K562 (cell line): Measurements from ENCODE around the gene EXOC2. TPM values are rescaled to one million over a fixed set of nuclear protein-coding genes. Genes with fewer than 3 reads are reported as not detected.

Experiments
- CBFA2T2 ChIP-seq: fragments of 450-650 bp; conservative IDR thresholded peaks from 2 replicates; pipeline ENCODE4 v1.6.1; 2017; ENCODE audit warnings: mild to moderate bottlenecking
- HDAC2 ChIP-seq: fragments of 450-650 bp; IDR thresholded peaks from 2 replicates; pipeline ENCODE4 v1.6.1; 2016; ENCODE audit warnings: mild to moderate bottlenecking
- MEF2A ChIP-seq: IDR thresholded peaks from 2 replicates; pipeline ENCODE4 v1.6.1; 2011; ENCODE audit warnings: low read depth, mild to moderate bottlenecking, low read length, moderate library complexity; ENCODE audit not compliant: control insufficient read depth
- NCOR1 ChIP-seq: fragments of 450-650 bp; IDR thresholded peaks from 2 replicates; pipeline ENCODE4 v1.6.1; 2016; ENCODE audit warnings: mild to moderate bottlenecking, moderate library complexity
- RFX1 ChIP-seq: fragments of 450-650 bp; IDR thresholded peaks from 2 replicates; pipeline ENCODE4 v1.6.1; 2016; ENCODE audit warnings: mild to moderate bottlenecking, moderate library complexity
- SMAD4 ChIP-seq: fragments of 250-450 bp; sonication (Bioruptor Pico); conservative IDR thresholded peaks from 2 replicates; pipeline ENCODE4 v1.8.0; 2021; ENCODE audit warnings: inconsistent platforms, mild to moderate bottlenecking, moderate library complexity
- ZNF143 ChIP-seq: sonication (generic); formaldehyde crosslinking; IDR thresholded peaks from 2 replicates; pipeline ENCODE4 v1.9.0; 2022; ENCODE audit warnings: mild to moderate bottlenecking, missing genetic modification reagents
- polyA plus RNA-seq, 8 experiments: library from polyadenylated mRNA; depleted of rRNA in 4 of 8; stranded (reverse) in 5 of 8; unstranded in 3 of 8; fragments of >200 nt; fragmentation: Nextera tagmentation in 2 of 8; fragmentation: Illumina TruSeq in 1 of 8; extraction: Ambion mirVana in 2 of 8; extraction: Trizol in 1 of 8; gene quantifications; 2 replicates each; pipeline versions ENCODE4 v1.2.1 to v1.2.3, GENCODE V29; 2011 to 2014; ENCODE audit warnings: inconsistent platforms in 1 of 8, missing spikeins in 1 of 8
- total RNA-seq, 7 experiments: library from RNA; depleted of rRNA in 6 of 7; stranded (reverse); fragments of >200 nt in 6 of 7; fragmentation: Illumina TruSeq in 2 of 7; extraction: Trizol in 2 of 7; gene quantifications; 2 replicates each; pipeline versions ENCODE4 v1.2.1 to v1.2.3, GENCODE V29; 2011 to 2021; ENCODE audit warnings: low replicate concordance in 1 of 7
- TF ChIP-seq, protein P1 (sequence below): sonication (generic); formaldehyde crosslinking; IDR thresholded peaks from 2 replicates; pipeline ENCODE4 v1.8.0; 2023; ENCODE audit warnings: missing genetic modification reagents, mild to moderate bottlenecking, borderline replicate concordance
- TF ChIP-seq, protein P2 (sequence below), 2 experiments: fragments of 250-450 bp in 1 of 2; fragments of 450-650 bp in 1 of 2; sonication (Bioruptor Pico) in 1 of 2; IDR thresholded peaks; 2 replicates each; pipeline versions ENCODE4 v1.6.1 to v1.8.0; 2016 to 2021; ENCODE audit warnings: mild to moderate bottlenecking in 2 of 2, moderate library complexity in 2 of 2, missing compliant biosample characterization in 1 of 2, missing genetic modification characterization in 1 of 2
- TF ChIP-seq, protein P3 (sequence below), 2 experiments: fragments of 450-650 bp; conservative IDR thresholded peaks; 2 replicates each; pipeline ENCODE4 v1.6.1; 2017; ENCODE audit warnings: mild to moderate bottlenecking in 2 of 2, moderate library complexity in 2 of 2
- TF ChIP-seq, protein P4 (sequence below): fragments of 250-450 bp; sonication (Bioruptor Pico); IDR thresholded peaks from 2 replicates; pipeline ENCODE4 v1.8.0; 2022; ENCODE audit warnings: inconsistent platforms, mild to moderate bottlenecking, moderate library complexity, borderline replicate concordance
- TF ChIP-seq, protein P5 (sequence below): fragments of 200-400 bp; formaldehyde crosslinking; IDR thresholded peaks from 2 replicates; pipeline ENCODE4 v1.6.1; 2017; ENCODE audit warnings: mild to moderate bottlenecking, low read depth, low read length, moderate library complexity
- TF ChIP-seq, protein P6 (sequence below): fragments of 250-450 bp; sonication (Bioruptor Pico); IDR thresholded peaks from 2 replicates; pipeline ENCODE4 v1.8.0; 2022; ENCODE audit warnings: inconsistent platforms

The EXOC2 gene
- total and polyA plus RNA-seq, 9 of the 15 experiments (the other 6 are each of a cell fraction or from before 2014, with no cell fraction given): 12.2 to 30.2 (median 24.2) TPM

DNA sequence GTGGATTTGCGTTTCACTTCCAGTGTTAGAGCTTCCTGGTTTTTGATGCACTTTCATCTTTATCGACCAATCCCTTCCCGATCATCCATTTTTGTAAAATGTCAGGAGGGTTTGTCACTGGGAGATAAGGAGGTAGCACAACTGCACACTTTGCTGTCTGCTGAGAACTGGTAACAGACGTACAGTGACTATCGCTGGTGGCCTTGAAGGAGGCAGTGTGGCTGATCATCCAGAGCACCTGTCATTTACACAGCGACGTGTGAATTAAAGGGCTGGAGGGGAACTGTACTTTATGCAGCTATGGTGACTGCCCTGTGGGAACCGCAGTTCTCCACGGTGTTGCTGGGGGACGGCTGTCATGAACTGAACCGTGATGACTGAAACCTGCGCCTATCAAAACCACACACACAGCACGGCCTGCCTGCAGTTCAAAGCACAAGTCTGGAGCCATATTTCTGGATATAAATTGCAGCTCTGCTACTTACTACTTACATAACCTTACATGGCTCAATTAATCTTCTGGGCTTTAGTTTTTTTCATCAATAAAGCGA, 86.0 kb downstream of the EXOC2 start (continued):
- TF ChIP-seq, protein P1, sequence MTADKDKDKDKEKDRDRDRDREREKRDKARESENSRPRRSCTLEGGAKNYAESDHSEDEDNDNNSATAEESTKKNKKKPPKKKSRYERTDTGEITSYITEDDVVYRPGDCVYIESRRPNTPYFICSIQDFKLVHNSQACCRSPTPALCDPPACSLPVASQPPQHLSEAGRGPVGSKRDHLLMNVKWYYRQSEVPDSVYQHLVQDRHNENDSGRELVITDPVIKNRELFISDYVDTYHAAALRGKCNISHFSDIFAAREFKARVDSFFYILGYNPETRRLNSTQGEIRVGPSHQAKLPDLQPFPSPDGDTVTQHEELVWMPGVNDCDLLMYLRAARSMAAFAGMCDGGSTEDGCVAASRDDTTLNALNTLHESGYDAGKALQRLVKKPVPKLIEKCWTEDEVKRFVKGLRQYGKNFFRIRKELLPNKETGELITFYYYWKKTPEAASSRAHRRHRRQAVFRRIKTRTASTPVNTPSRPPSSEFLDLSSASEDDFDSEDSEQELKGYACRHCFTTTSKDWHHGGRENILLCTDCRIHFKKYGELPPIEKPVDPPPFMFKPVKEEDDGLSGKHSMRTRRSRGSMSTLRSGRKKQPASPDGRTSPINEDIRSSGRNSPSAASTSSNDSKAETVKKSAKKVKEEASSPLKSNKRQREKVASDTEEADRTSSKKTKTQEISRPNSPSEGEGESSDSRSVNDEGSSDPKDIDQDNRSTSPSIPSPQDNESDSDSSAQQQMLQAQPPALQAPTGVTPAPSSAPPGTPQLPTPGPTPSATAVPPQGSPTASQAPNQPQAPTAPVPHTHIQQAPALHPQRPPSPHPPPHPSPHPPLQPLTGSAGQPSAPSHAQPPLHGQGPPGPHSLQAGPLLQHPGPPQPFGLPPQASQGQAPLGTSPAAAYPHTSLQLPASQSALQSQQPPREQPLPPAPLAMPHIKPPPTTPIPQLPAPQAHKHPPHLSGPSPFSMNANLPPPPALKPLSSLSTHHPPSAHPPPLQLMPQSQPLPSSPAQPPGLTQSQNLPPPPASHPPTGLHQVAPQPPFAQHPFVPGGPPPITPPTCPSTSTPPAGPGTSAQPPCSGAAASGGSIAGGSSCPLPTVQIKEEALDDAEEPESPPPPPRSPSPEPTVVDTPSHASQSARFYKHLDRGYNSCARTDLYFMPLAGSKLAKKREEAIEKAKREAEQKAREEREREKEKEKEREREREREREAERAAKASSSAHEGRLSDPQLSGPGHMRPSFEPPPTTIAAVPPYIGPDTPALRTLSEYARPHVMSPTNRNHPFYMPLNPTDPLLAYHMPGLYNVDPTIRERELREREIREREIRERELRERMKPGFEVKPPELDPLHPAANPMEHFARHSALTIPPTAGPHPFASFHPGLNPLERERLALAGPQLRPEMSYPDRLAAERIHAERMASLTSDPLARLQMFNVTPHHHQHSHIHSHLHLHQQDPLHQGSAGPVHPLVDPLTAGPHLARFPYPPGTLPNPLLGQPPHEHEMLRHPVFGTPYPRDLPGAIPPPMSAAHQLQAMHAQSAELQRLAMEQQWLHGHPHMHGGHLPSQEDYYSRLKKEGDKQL (CRISPR knock-in tag): no peak
- TF ChIP-seq, protein P2, sequence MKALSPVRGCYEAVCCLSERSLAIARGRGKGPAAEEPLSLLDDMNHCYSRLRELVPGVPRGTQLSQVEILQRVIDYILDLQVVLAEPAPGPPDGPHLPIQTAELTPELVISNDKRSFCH (CRISPR knock-in tag; IDR thresholded peaks at IDR 0.05): no peak
- TF ChIP-seq, protein P2 (tag; IDR thresholded peaks at IDR 0.05): peak; percentile 78
- TF ChIP-seq RFX1 (peak; percentile 32; the same call in 1 of the 2 replicates), HDAC2 (no peak), SMAD4 (CRISPR knock-in tag) (0 out of 2 replicates have a peak, but pooled peaks have one; percentile 18), NCOR1 (peak; percentile 60; the same call in 1 of the 2 replicates), MEF2A (no peak), ZNF143 (CRISPR knock-in tag) (no peak), CBFA2T2 (peak; percentile 78)
- TF ChIP-seq, protein P3, sequence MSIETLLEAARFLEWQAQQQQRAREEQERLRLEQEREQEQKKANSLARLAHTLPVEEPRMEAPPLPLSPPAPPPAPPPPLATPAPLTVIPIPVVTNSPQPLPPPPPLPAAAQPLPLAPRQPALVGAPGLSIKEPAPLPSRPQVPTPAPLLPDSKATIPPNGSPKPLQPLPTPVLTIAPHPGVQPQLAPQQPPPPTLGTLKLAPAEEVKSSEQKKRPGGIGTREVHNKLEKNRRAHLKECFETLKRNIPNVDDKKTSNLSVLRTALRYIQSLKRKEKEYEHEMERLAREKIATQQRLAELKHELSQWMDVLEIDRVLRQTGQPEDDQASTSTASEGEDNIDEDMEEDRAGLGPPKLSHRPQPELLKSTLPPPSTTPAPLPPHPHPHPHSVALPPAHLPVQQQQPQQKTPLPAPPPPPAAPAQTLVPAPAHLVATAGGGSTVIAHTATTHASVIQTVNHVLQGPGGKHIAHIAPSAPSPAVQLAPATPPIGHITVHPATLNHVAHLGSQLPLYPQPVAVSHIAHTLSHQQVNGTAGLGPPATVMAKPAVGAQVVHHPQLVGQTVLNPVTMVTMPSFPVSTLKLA (conservative IDR thresholded peaks at IDR 0.05): 0 out of 4 replicates have a peak, but pooled peaks of 1 of the 2 experiments have one; percentile 16
- TF ChIP-seq, protein P4, sequence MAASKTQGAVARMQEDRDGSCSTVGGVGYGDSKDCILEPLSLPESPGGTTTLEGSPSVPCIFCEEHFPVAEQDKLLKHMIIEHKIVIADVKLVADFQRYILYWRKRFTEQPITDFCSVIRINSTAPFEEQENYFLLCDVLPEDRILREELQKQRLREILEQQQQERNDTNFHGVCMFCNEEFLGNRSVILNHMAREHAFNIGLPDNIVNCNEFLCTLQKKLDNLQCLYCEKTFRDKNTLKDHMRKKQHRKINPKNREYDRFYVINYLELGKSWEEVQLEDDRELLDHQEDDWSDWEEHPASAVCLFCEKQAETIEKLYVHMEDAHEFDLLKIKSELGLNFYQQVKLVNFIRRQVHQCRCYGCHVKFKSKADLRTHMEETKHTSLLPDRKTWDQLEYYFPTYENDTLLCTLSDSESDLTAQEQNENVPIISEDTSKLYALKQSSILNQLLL (CRISPR knock-in tag): no peak
- TF ChIP-seq, protein P5, sequence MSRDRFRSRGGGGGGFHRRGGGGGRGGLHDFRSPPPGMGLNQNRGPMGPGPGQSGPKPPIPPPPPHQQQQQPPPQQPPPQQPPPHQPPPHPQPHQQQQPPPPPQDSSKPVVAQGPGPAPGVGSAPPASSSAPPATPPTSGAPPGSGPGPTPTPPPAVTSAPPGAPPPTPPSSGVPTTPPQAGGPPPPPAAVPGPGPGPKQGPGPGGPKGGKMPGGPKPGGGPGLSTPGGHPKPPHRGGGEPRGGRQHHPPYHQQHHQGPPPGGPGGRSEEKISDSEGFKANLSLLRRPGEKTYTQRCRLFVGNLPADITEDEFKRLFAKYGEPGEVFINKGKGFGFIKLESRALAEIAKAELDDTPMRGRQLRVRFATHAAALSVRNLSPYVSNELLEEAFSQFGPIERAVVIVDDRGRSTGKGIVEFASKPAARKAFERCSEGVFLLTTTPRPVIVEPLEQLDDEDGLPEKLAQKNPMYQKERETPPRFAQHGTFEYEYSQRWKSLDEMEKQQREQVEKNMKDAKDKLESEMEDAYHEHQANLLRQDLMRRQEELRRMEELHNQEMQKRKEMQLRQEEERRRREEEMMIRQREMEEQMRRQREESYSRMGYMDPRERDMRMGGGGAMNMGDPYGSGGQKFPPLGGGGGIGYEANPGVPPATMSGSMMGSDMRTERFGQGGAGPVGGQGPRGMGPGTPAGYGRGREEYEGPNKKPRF: no peak
- TF ChIP-seq, protein P6, sequence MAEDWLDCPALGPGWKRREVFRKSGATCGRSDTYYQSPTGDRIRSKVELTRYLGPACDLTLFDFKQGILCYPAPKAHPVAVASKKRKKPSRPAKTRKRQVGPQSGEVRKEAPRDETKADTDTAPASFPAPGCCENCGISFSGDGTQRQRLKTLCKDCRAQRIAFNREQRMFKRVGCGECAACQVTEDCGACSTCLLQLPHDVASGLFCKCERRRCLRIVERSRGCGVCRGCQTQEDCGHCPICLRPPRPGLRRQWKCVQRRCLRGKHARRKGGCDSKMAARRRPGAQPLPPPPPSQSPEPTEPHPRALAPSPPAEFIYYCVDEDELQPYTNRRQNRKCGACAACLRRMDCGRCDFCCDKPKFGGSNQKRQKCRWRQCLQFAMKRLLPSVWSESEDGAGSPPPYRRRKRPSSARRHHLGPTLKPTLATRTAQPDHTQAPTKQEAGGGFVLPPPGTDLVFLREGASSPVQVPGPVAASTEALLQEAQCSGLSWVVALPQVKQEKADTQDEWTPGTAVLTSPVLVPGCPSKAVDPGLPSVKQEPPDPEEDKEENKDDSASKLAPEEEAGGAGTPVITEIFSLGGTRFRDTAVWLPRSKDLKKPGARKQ: no peak
